Measurements from ENCODE around the gene B3GALT5.

Gene B3GALT5

GRCh38 chr21:39645331-39645730 lies 32.6 kb downstream of the B3GALT5 start:
- FAIRE-seq (no peak), DNase-seq (ENCODE audit: insufficient read length, low spot score) (no peak)
- no peak for TF ChIP-seq POLR2A (IDR thresholded peaks at IDR 0.05; ENCODE audit: low read depth, low read length)

GRCh38 chr21:39647476-39647875 lies 34.7 kb downstream of the B3GALT5 start:
- peak; percentile 23 for FAIRE-seq
- DNase-seq (ENCODE audit: insufficient read length, low spot score) = peak; percentile 59
- no peak for TF ChIP-seq POLR2A (IDR thresholded peaks at IDR 0.05; ENCODE audit: low read depth, low read length)

- FAIRE-seq (no peak), DNase-seq (ENCODE audit: insufficient read length, low spot score) (no peak)
- no peak for TF ChIP-seq POLR2A (IDR thresholded peaks at IDR 0.05; ENCODE audit: low read depth, low read length)
Measured at GRCh38 chr21:39648879-39649278, 36.1 kb downstream of the B3GALT5 start.

DNA sequence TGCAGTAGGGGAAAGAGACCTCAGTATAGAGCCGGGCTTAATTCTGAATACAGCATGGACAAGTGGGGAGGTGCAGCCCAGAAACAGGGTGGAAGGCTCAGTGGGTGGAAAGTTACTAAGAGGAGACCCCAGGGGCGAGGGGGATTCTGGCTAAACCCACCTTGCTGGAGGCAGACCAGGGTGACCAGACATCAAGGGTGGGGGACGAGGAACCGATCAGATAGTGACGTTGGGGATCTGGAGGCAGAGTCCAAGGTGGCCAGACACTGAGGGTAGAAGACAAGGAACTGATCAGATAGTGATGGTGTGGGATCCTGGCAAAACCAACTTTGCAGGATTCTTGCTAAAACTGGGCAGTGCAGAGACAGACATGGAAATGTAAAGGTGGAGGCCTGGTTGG lies 36.8 kb downstream of the B3GALT5 start:
- no peak for DNase-seq (ENCODE audit: insufficient read length, low spot score)
- FAIRE-seq = no peak
- no peak for TF ChIP-seq POLR2A (IDR thresholded peaks at IDR 0.05; ENCODE audit: low read depth, low read length)

DNA sequence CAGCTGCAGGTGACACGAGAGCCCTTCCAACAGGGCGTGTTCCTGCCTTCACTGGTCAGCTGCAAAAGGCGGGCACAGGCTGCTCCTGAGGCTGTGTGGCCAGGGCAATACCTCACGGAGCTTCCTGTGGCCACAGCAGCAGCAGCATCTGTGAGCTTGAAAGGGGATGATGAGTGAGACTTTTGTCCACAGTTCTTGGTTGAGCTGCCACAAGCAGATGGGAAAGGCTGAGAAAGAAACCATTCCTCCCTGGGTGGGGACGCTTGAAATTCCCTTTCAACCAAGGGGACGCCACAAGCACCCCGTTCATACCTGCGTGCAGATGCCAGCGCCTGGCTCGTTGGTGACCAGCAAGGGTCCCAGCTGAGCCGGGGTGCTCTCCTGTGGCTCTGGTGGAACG lies 37.6 kb downstream of the B3GALT5 start:
- TF ChIP-seq POLR2A (IDR thresholded peaks at IDR 0.05; ENCODE audit: low read depth, low read length) = no peak

GRCh38 chr21:39650801-39651200 lies 38.1 kb downstream of the B3GALT5 start:
- FAIRE-seq = no peak
- TF ChIP-seq POLR2A (IDR thresholded peaks at IDR 0.05; ENCODE audit: low read depth, low read length) = no peak
- DNase-seq (ENCODE audit: insufficient read length, low spot score) = no peak

More for the DNA sequence above, 37.6 kb downstream of the B3GALT5 start:
- DNase-seq (ENCODE audit: insufficient read length, low spot score) (no peak), FAIRE-seq (no peak)

- DNase-seq (ENCODE audit: insufficient read length, low spot score) = no peak
- no peak for FAIRE-seq
Measured at GRCh38 chr21:39651206-39651605, 38.5 kb downstream of the B3GALT5 start.

DNA sequence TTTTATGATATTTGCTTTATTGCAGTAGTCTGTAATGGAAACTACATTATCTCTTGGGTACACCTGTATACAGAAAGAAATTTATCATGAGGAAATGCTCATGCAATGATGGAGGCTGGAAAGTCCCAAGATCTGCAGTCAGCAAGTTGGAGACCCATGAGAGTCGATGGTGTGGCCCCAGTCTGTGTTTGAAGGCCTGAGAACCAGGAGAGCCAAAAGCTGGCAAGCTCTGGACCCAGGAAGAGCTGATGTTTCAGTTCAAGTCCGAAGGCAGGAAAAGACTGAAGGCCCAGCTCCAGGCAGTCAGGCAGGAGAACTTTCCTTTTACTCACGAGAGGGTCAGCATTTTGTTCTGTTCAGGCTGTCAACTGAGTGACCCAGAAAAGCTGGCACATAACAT lies 42.2 kb downstream of the B3GALT5 start:
- no peak for TF ChIP-seq POLR2A (IDR thresholded peaks at IDR 0.05; ENCODE audit: low read depth, low read length)
- FAIRE-seq (no peak), DNase-seq (ENCODE audit: insufficient read length, low spot score) (no peak)

More at GRCh38 chr21:39651206-39651605, 38.5 kb downstream of the B3GALT5 start:
- no peak for TF ChIP-seq POLR2A (IDR thresholded peaks at IDR 0.05; ENCODE audit: low read depth, low read length)

- no peak for DNase-seq (ENCODE audit: insufficient read length, low spot score)
- no peak for TF ChIP-seq POLR2A (IDR thresholded peaks at IDR 0.05; ENCODE audit: low read depth, low read length)
- FAIRE-seq = no peak
Measured at GRCh38 chr21:39655589-39655988, 42.8 kb downstream of the B3GALT5 start.

DNA sequence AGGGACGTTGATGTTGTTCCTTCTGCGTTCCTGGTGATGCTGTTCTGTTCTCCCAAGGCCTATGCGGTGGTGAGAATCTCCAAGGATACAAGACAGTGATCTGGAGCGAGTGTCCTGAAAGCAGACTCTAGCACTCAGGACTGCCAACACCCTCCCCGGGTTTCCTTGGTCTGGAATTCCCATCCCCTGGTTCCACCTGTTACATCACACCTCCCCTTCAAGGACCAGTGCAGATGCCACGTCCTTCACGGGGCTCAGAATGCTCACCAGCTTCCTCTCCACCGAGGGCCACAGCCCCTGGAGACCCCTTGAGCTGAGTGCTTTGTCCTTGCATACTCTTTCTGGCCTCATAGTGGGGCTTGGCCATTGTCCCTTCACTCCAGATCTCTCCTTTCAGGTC lies 43.5 kb downstream of the B3GALT5 start:
- no peak for TF ChIP-seq POLR2A (IDR thresholded peaks at IDR 0.05; ENCODE audit: low read depth, low read length)
- FAIRE-seq = no peak
- no peak for DNase-seq (ENCODE audit: insufficient read length, low spot score)

DNA sequence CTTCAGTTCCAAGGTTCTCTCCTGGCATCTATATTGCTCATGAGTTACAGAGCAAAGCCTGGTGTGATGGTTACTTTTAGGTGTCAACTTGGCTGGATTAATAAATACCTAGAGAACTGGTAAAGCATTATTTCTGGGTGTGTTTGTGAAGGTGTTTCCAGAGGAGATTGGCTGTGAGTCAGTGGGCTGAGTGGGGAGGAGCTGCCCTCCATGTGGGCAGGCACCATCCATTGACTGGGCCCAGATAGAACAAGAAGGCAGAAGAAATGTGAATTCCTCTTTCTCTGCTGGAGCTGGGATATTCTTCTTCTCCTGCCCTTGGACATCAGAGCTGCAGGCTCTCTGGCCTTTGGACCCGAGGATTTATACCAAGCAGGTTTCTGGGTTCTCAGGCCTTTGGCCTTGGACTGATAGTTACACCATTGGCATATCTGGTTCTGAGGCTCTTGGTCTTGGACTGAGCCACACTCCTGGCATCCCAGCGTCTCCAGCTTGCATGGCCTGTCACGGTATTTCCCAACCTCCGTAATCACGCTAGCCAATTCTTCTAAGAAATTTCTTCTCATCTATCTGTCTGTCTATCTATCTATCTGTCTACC lies 44.5 kb downstream of the B3GALT5 start:
- FAIRE-seq (no peak), DNase-seq (ENCODE audit: insufficient read length, low spot score) (no peak)
- TF ChIP-seq POLR2A (IDR thresholded peaks at IDR 0.05; ENCODE audit: low read depth, low read length) = no peak

GRCh38 chr21:39658066-39658465 lies 45.3 kb downstream of the B3GALT5 start:
- no peak for FAIRE-seq
- no peak for TF ChIP-seq POLR2A (IDR thresholded peaks at IDR 0.05; ENCODE audit: low read depth, low read length)
- no peak for DNase-seq (ENCODE audit: insufficient read length, low spot score)

DNA sequence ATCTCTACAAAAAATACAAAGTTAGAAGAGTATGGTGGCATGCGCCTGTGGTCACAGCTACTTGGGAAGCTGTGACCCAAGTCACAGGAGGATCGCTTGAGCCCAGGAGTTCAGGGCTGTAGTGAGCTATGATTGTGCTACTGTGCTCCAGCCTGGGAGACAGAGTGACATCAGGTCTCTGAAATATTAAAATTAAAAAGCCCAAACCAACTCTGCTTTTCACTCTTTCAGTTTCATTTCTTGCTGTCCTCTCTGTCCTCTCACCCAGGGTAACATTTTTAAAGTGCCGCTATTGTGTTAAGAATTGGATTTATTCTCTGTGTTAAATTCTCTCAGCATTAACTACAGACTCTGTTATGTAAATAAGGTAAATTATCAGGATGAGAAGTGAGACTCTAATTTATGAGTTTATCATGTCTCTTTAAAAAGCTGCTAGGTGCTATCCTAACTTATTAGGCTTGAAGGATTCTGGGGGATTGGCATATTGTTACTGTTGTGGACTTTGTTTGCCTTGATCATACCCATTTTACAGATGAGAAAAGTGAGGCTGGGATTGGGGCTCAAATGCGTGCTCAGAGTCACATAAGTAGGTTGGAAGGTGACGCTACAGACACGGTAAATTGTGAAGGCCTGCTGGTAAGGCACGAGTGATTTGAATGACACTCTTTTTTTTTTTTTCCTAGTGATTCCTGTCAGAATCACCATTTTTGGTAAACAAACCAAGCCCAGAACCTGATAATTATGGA lies 46.5 kb downstream of the B3GALT5 start:
- FAIRE-seq = no peak
- TF ChIP-seq POLR2A (IDR thresholded peaks at IDR 0.05; ENCODE audit: low read depth, low read length) = no peak

GRCh38 chr21:39660191-39660980 lies 47.6 kb downstream of the B3GALT5 start:
- no peak for TF ChIP-seq POLR2A (IDR thresholded peaks at IDR 0.05; ENCODE audit: low read depth, low read length)
- DNase-seq (ENCODE audit: insufficient read length, low spot score) = peak; percentile 90
- FAIRE-seq = peak; percentile 6

More for the DNA sequence above, 46.5 kb downstream of the B3GALT5 start:
- no peak for DNase-seq (ENCODE audit: insufficient read length, low spot score)
